NCI-H82 (cell line): ENCODE measurements around the gene CCDC9.
"Not testable (repeated sequence)": the region's sequence is repeated elsewhere in the genome, so short reads cannot be mapped to it uniquely, and the experiment has no call there.

Source experiments
- DNase-seq: peaks from one replicate; lab custom pipeline; 2025; lab: John Stamatoyannopoulos, UW

The CCDC9 gene

GRCh38 chr19:47232422-47233211 is 23.7 kb upstream of the CCDC9 start:
- no peak for DNase-seq

GRCh38 chr19:47236072-47236675 is 20.2 kb upstream of the CCDC9 start:
- no peak for DNase-seq

- peak; percentile 39 for DNase-seq
These were observed 17.2 kb upstream of the CCDC9 start for GRCh38 chr19:47239152-47239551.

- DNase-seq, result peak; percentile 65
These were observed 16.6 kb upstream of the CCDC9 start for GRCh38 chr19:47239610-47240296.

GRCh38 chr19:47240556-47240955 is 15.8 kb upstream of the CCDC9 start:
- no peak for DNase-seq

- peak; percentile 75 for DNase-seq
These were observed 15.1 kb upstream of the CCDC9 start for GRCh38 chr19:47240996-47241918.

GRCh38 chr19:47241919-47242577 is 14.3 kb upstream of the CCDC9 start:
- no peak for DNase-seq

- DNase-seq, result no peak
These were observed 13.0 kb upstream of the CCDC9 start for GRCh38 chr19:47243364-47243775.

- DNase-seq, result peak; percentile 94
These were observed 12.4 kb upstream of the CCDC9 start for GRCh38 chr19:47243776-47244547.

GRCh38 chr19:47247308-47247990 is 8.9 kb upstream of the CCDC9 start:
- DNase-seq, result peak; percentile 82

- not testable (repeated sequence) for DNase-seq
These were observed 3.3 kb upstream of the CCDC9 start for GRCh38 chr19:47253016-47253415.

- DNase-seq, result peak; percentile 58
These were observed 2.9 kb upstream of the CCDC9 start for GRCh38 chr19:47253467-47253881.

GRCh38 chr19:47253970-47254369 is 2.4 kb upstream of the CCDC9 start:
- DNase-seq, result no peak

GRCh38 chr19:47256693-47257410 is 527 bp downstream of the CCDC9 start:
- peak; percentile 100 for DNase-seq

GRCh38 chr19:47257411-47258169 is 1.3 kb downstream of the CCDC9 start:
- DNase-seq, result no peak

GRCh38 chr19:47258434-47258833 is 2.1 kb downstream of the CCDC9 start:
- no peak for DNase-seq

GRCh38 chr19:47258895-47259555 is 2.7 kb downstream of the CCDC9 start:
- no peak for DNase-seq

- DNase-seq, result no peak
These were observed 4.2 kb downstream of the CCDC9 start for GRCh38 chr19:47260476-47260875.
